SK-N-MC (cell line): ENCODE measurements around the gene USP9X.

ENCODE experiments used
- EZH2 ChIP-seq: fragments of 200-600 bp; sonication (generic); IDR thresholded peaks from one replicate; pipeline ENCODE4 v1.6.1; 2017; ENCODE audit warnings: antibody characterized with exemption
- FOXP2 ChIP-seq: optimal IDR thresholded peaks from 2 replicates; pipeline ENCODE3; 2011; ENCODE audit warnings: mild to moderate bottlenecking, moderate library complexity; ENCODE audit not compliant: insufficient read depth; ENCODE audit errors: extremely low read length, control extremely low read depth
- POLR2AphosphoS5 ChIP-seq: IDR thresholded peaks from 2 replicates; pipeline ENCODE4 v1.6.1; 2012; ENCODE audit warnings: mild to moderate bottlenecking, low read depth, low read length, borderline replicate concordance

GRCh38 chrX:41241962-41242361 is 156.7 kb downstream of the USP9X start:
- TF ChIP-seq POLR2AphosphoS5 (no peak), EZH2 (no peak), FOXP2 (no peak)
